Measurements from ENCODE around the gene HEXD. TPM values are rescaled to one million over a fixed set of nuclear protein-coding genes. Genes with fewer than 3 reads are reported as not detected.
A peak's percentile ranks its signal among the peaks of the same experiment; 100 is the strongest.

Gene HEXD
- total and polyA plus RNA-seq, 2 of the 8 experiments (the other 6 are each of a cell fraction or from before 2014, with no cell fraction given): 20.6 to 21.8 TPM

GRCh38 chr17:82449131-82449882, 31.2 kb downstream of the HEXD start:
- Histone ChIP-seq H3K79me2 (ENCODE audit: control insufficient read depth in 1 of 2, insufficient read depth in 2 of 2, low read length in 2 of 2) (peaks cover 0 to 6% of the 10 kb centered on the region in 2 experiments; a peak in 1 of 4 replicates), H4K8ac (ENCODE audit: extremely low read depth, insufficient read depth, low read length) (peak overlapping the region; percentile 45), H2BK120ac (replicated peaks; ENCODE audit: low read depth, low read length) (no peak overlapping the region), H3K4me2 (ENCODE audit: insufficient read depth in 1 of 2, low read depth in 2 of 2, low read length in 2 of 2) (peak overlapping the region; percentile 80 to 86), H3K27ac (ENCODE audit: low read depth, low read length) (no peak overlapping the region), H3K9me3 (ENCODE audit: insufficient read depth in 2 of 2, low read depth in 1 of 2, low read length in 1 of 2) (peaks cover 2 to 10% of the 10 kb centered on the region in 2 experiments; a peak in 3 of 4 replicates), H3K14ac (ENCODE audit: insufficient read length) (no peak overlapping the region), H4K5ac (ENCODE audit: insufficient read length, low read depth, low read length) (no peak overlapping the region), H2AFZ (ENCODE audit: low read length) (no peak overlapping the region), H2BK20ac (ENCODE audit: low read length) (no peak overlapping the region; the same call in 1 of the 2 replicates), H3K18ac (ENCODE audit: extremely low read depth, low read length) (no peak overlapping the region), H3K23ac (ENCODE audit: insufficient read length) (no peak overlapping the region), H3K56ac (replicated peaks; ENCODE audit: insufficient read length, low read depth, low read length) (no peak overlapping the region), H2BK5ac (ENCODE audit: low read depth, low read length) (0 out of 2 replicates have a peak overlapping the region, but pooled peaks have one; percentile 8), H4K20me1 (replicated peaks in 1 of 2; ENCODE audit: control insufficient read depth in 1 of 2, insufficient read depth in 2 of 2, low read length in 2 of 2) (peaks cover 2 to 13% of the 10 kb centered on the region in 2 experiments), H3K9ac (replicated peaks in 1 of 4; ENCODE audit: extremely low read depth in 1 of 4, low read depth in 3 of 4, low read length in 3 of 4) (no peak overlapping the region; a peak in 1 of 7 replicates), H3K4ac (replicated peaks; ENCODE audit: insufficient read length, low read depth, low read length) (peak overlapping the region; percentile 91), H2BK12ac (ENCODE audit: low read depth, low read length) (0 out of 2 replicates have a peak overlapping the region, but pooled peaks have one; percentile 60), H3K4me1 (replicated peaks in 1 of 4; ENCODE audit: control insufficient read depth in 3 of 4, insufficient read depth in 4 of 4, low read length in 3 of 4) (peaks cover 0 to 9% (median 3%) of the 10 kb centered on the region in 4 experiments; a peak in 4 of 7 replicates), H2BK15ac (ENCODE audit: low read length) (0 out of 2 replicates have a peak overlapping the region, but pooled peaks have one; percentile 29), H3K79me1 (ENCODE audit: low read depth, low read length) (no peaks in the 10 kb centered on the region; the same call in 1 of the 2 replicates), H4K91ac (replicated peaks; ENCODE audit: insufficient read length, low read length) (peak overlapping the region; percentile 80), H2AK5ac (ENCODE audit: low read depth, low read length) (no peak overlapping the region), H3K23me2 (ENCODE audit: low read depth, low read length) (peaks cover 4% of the 10 kb centered on the region; the same call in 1 of the 2 replicates), H3K27me3 (replicated peaks in 1 of 4; ENCODE audit: control insufficient read depth in 3 of 4, extremely low read depth in 1 of 4, insufficient read depth in 3 of 4, low read length in 3 of 4) (no peaks in the 10 kb centered on the region), H3K4me3 (ENCODE audit: extremely low read depth in 1 of 4, insufficient read depth in 2 of 4, low read depth in 3 of 4, low read length in 4 of 4) (peak overlapping the region; percentile 66 to 97 (median 86); a peak in 7 of 8 replicates), H3K36me3 (ENCODE audit: control insufficient read depth in 2 of 4, insufficient read depth in 4 of 4, low read length in 3 of 4) (peaks cover 4 to 6% (median 5%) of the 10 kb centered on the region in 4 experiments; a peak in 4 of 8 replicates)
- ChIA-PET POLR2A (ENCODE audit: partially characterized antibody) (interaction anchor here (0.6 to 2.2 kb wide), 7 partner anchors 8 to 260 kb away, joined by 3 to 12 read pairs (median 5); partner anchors contain the start of gene NARF), CTCF (ENCODE audit: partially characterized antibody) (interaction anchor here (0.8 to 2.2 kb wide), 5 partner anchors 24 to 98 kb away, joined by 3 to 5 read pairs (median 3); no protein-coding TSS in a partner anchor)
- FAIRE-seq (no peak), DNase-seq (ENCODE audit: low read depth in 1 of 2, low spot score in 2 of 2) (no peak)
- WGBS, 2 experiments (ENCODE audit: extremely low coverage in 1 of 2, insufficient coverage in 1 of 2, insufficient read length in 1 of 2, insufficient replicate concordance in 2 of 2, low coverage in 1 of 2, low lambda C conversion rate in 2 of 2, missing lambda C conversion rate in 1 of 2): 90% methylated on average over 30 of the region's 30 CpGs; no CpG with 5 or more reads in 1 of the 2 experiments
- TF ChIP-seq RAD21 (IDR thresholded peaks at IDR 0.05 in 1 of 2, conservative IDR thresholded peaks at IDR 0.05 in 1 of 2; ENCODE audit: low read depth in 2 of 2, low read length in 2 of 2) (peak; percentile 11 to 33; a peak in 3 of 4 replicates), EZH2 (IDR thresholded peaks at IDR 0.05; ENCODE audit: low read depth, low read length, severe bottlenecking) (no peak), MAFK (IDR thresholded peaks at IDR 0.05; ENCODE audit: low read depth, low read length) (no peak), GTF2F1 (IDR thresholded peaks at IDR 0.05; ENCODE audit: borderline replicate concordance, low read depth, low read length) (no peak), POU5F1 (IDR thresholded peaks at IDR 0.05; ENCODE audit: low read depth, low read length) (no peak)
- TF ChIP-seq, protein P1, sequence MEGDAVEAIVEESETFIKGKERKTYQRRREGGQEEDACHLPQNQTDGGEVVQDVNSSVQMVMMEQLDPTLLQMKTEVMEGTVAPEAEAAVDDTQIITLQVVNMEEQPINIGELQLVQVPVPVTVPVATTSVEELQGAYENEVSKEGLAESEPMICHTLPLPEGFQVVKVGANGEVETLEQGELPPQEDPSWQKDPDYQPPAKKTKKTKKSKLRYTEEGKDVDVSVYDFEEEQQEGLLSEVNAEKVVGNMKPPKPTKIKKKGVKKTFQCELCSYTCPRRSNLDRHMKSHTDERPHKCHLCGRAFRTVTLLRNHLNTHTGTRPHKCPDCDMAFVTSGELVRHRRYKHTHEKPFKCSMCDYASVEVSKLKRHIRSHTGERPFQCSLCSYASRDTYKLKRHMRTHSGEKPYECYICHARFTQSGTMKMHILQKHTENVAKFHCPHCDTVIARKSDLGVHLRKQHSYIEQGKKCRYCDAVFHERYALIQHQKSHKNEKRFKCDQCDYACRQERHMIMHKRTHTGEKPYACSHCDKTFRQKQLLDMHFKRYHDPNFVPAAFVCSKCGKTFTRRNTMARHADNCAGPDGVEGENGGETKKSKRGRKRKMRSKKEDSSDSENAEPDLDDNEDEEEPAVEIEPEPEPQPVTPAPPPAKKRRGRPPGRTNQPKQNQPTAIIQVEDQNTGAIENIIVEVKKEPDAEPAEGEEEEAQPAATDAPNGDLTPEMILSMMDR (IDR thresholded peaks at IDR 0.05; ENCODE audit: control extremely low read depth in 1 of 3, insufficient read depth in 1 of 3, low read depth in 1 of 3, low read length in 3 of 3): peak in 2 of 3 experiments; percentile 10 to 15; a peak in 3 of 4 replicates
- TF ChIP-seq, protein P2, sequence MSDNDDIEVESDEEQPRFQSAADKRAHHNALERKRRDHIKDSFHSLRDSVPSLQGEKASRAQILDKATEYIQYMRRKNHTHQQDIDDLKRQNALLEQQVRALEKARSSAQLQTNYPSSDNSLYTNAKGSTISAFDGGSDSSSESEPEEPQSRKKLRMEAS (IDR thresholded peaks at IDR 0.05): peak; percentile 13; the same call in 1 of the 2 replicates
